ENCODE data around the gene RPTOR.
"Not testable (repeated sequence)": the region's sequence is repeated elsewhere in the genome, so short reads cannot be mapped to it uniquely, and the experiment has no call there.

RPTOR gene

GRCh38 chr17:80694992-80695912 is 150.6 kb downstream of the RPTOR start:
- Histone ChIP-seq H3K36me3 (ENCODE audit: control insufficient read depth, insufficient read depth, low read length) (no peaks in the 10 kb centered on the region), H3K4me1 (ENCODE audit: control insufficient read depth, insufficient read depth, low read length) (no peaks in the 10 kb centered on the region), H3K9me3 (ENCODE audit: control insufficient read depth, low read length) (no peaks in the 10 kb centered on the region), H3K4me3 (ENCODE audit: low read length) (no peak overlapping the region), H3K9ac (ENCODE audit: low read length) (no peak overlapping the region), H3K27me3 (ENCODE audit: control insufficient read depth, insufficient read depth, low read length) (no peaks in the 10 kb centered on the region)

GRCh38 chr17:80695979-80696378 is 151.3 kb downstream of the RPTOR start:
- H3K4me1 ChIP-seq (ENCODE audit: control insufficient read depth, insufficient read depth, low read length): no peaks in the 10 kb centered on the region
- H3K36me3 ChIP-seq (ENCODE audit: control insufficient read depth, insufficient read depth, low read length): no peaks in the 10 kb centered on the region
- H3K9ac ChIP-seq (ENCODE audit: low read length): no peak overlapping the region
- H3K9me3 ChIP-seq (ENCODE audit: control insufficient read depth, low read length): no peaks in the 10 kb centered on the region
- no peaks in the 10 kb centered on the region for H3K27me3 ChIP-seq (ENCODE audit: control insufficient read depth, insufficient read depth, low read length)
- H3K4me3 ChIP-seq (ENCODE audit: low read length): no peak overlapping the region

DNA sequence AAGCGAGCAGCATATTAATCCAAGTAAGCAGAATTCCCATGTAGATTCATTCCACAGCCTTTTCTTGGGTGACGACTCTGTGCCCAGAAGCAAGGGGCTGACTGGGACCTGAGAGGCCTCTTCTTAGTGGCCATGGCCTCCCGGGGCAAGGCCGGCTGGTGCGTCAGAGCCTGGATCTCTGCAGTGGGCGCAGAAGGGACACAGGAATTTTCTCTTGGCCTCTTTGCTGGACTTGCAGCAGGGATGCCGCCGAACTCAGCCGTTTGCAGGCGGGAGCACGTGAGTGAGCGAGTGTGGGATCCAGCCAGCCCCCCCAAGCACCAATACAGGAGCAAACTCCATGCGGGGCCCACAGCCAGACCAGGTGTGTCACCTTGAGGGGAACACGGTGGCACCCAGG is 151.8 kb downstream of the RPTOR start:
- H3K4me3 ChIP-seq (ENCODE audit: low read length): no peak overlapping the region
- no peaks in the 10 kb centered on the region for H3K27me3 ChIP-seq (ENCODE audit: control insufficient read depth, insufficient read depth, low read length)
- no peaks in the 10 kb centered on the region for H3K36me3 ChIP-seq (ENCODE audit: control insufficient read depth, insufficient read depth, low read length)
- no peaks in the 10 kb centered on the region for H3K4me1 ChIP-seq (ENCODE audit: control insufficient read depth, insufficient read depth, low read length)
- no peaks in the 10 kb centered on the region for H3K9me3 ChIP-seq (ENCODE audit: control insufficient read depth, low read length)
- no peak overlapping the region for H3K9ac ChIP-seq (ENCODE audit: low read length)

GRCh38 chr17:80696964-80697363 is 152.3 kb downstream of the RPTOR start:
- H3K36me3 ChIP-seq (ENCODE audit: control insufficient read depth, insufficient read depth, low read length): no peaks in the 10 kb centered on the region
- no peaks in the 10 kb centered on the region for H3K27me3 ChIP-seq (ENCODE audit: control insufficient read depth, insufficient read depth, low read length)
- H3K9me3 ChIP-seq (ENCODE audit: control insufficient read depth, low read length): no peaks in the 10 kb centered on the region
- H3K4me1 ChIP-seq (ENCODE audit: control insufficient read depth, insufficient read depth, low read length): no peaks in the 10 kb centered on the region
- no peak overlapping the region for H3K4me3 ChIP-seq (ENCODE audit: low read length)
- no peak overlapping the region for H3K9ac ChIP-seq (ENCODE audit: low read length)

GRCh38 chr17:80698297-80698696 is 153.7 kb downstream of the RPTOR start:
- Histone ChIP-seq H3K9ac (ENCODE audit: low read length) (no peak overlapping the region), H3K4me3 (ENCODE audit: low read length) (no peak overlapping the region), H3K9me3 (ENCODE audit: control insufficient read depth, low read length) (no peaks in the 10 kb centered on the region), H3K27me3 (ENCODE audit: control insufficient read depth, insufficient read depth, low read length) (no peaks in the 10 kb centered on the region), H3K36me3 (ENCODE audit: control insufficient read depth, insufficient read depth, low read length) (no peaks in the 10 kb centered on the region), H3K4me1 (ENCODE audit: control insufficient read depth, insufficient read depth, low read length) (no peaks in the 10 kb centered on the region)

DNA sequence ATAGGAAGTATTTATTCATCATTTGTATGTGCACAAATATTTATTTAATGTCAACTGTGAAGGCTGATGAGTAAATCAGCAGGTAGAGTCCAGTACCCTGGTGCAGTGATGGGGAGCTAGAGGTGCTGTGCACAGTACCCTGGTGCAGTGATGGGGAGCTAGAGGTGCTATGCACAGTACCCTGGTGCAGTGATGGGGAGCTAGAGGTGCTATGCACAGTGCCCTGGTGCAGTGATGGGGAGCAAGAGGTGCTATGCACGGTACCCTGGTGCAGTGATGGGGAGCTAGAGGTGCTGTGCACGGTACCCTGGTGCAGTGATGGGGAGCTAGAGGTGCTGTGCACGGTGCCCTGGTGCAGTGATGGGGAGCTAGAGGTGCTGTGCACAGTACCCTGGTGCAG is 154.6 kb downstream of the RPTOR start:
- not testable (repeated sequence) for H3K9ac ChIP-seq (ENCODE audit: low read length); H3K4me3 ChIP-seq (ENCODE audit: low read length); H3K36me3 ChIP-seq (ENCODE audit: control insufficient read depth, insufficient read depth, low read length); H3K27me3 ChIP-seq (ENCODE audit: control insufficient read depth, insufficient read depth, low read length); H3K9me3 ChIP-seq (ENCODE audit: control insufficient read depth, low read length); H3K4me1 ChIP-seq (ENCODE audit: control insufficient read depth, insufficient read depth, low read length)

DNA sequence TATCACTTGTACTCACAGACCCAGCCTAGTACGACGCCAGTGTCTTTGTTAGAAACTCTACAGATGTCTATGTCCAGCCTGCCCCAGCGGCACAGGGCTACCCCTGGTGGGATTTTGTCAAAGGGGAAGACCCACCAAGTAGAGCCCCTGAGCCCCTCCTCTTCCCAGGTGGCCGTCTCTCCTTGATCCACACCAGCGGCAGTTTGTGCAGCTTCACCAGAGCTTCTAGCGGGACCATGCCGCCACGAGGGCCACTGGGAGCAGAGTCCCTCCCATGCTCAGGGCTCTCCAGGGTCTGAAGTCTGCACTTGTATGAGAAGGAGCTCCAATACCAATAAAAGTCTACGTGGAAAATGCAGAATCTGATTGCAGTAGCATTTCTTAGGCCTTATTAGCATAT is 157.1 kb downstream of the RPTOR start:
- Histone ChIP-seq H3K9me3 (ENCODE audit: control insufficient read depth, low read length) (no peaks in the 10 kb centered on the region), H3K36me3 (ENCODE audit: control insufficient read depth, insufficient read depth, low read length) (no peaks in the 10 kb centered on the region), H3K27me3 (ENCODE audit: control insufficient read depth, insufficient read depth, low read length) (no peaks in the 10 kb centered on the region), H3K4me1 (ENCODE audit: control insufficient read depth, insufficient read depth, low read length) (no peaks in the 10 kb centered on the region), H3K4me3 (ENCODE audit: low read length) (no peak overlapping the region), H3K9ac (ENCODE audit: low read length) (no peak overlapping the region)

DNA sequence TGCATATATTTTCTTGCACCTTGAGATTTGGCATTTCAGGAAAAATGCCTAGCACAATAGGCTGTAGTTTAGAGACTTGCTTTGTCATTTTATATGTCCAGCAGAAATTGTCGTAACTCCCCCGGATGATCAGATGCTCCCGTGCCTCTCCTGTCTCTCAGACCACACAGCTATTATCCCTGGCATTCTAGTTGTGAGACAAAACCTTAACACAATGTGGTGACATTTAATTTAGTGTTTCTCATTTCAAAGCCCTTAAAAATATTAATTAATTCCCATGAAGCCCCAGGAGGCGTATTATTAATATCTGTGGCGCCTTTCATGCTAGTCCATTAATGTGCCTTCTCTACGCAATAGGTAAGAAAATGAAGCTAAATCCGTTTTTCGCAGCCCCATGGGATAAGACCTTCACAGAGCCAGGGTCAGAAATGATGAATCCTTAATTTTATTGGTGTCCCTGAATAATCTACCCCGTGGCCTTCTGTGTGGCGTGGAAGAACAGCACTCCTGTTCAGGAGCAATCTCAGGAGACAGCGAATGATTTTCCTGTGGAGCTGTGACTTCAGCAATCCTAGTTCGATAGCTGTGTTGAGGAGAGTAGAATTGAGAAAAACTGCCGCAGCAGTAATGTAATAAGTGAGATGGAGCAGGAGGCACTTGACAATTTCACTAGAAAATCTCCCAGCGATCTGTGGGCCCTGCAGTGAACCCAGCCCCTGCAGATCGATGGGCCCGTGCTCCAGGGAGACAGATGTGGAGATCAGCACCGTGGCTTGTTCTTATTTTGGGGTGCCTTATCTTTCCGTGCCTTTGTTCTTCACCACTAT is 157.9 kb downstream of the RPTOR start:
- no peak overlapping the region for H3K9ac ChIP-seq (ENCODE audit: low read length)
- H3K4me3 ChIP-seq (ENCODE audit: low read length): no peak overlapping the region
- H3K9me3 ChIP-seq (ENCODE audit: control insufficient read depth, low read length): no peaks in the 10 kb centered on the region
- H3K4me1 ChIP-seq (ENCODE audit: control insufficient read depth, insufficient read depth, low read length): no peaks in the 10 kb centered on the region
- H3K36me3 ChIP-seq (ENCODE audit: control insufficient read depth, insufficient read depth, low read length): no peaks in the 10 kb centered on the region
- H3K27me3 ChIP-seq (ENCODE audit: control insufficient read depth, insufficient read depth, low read length): no peaks in the 10 kb centered on the region

- H3K9ac ChIP-seq (ENCODE audit: low read length): no peak overlapping the region
- H3K4me3 ChIP-seq (ENCODE audit: low read length): no peak overlapping the region
- H3K36me3 ChIP-seq (ENCODE audit: control insufficient read depth, insufficient read depth, low read length): no peaks in the 10 kb centered on the region
- no peaks in the 10 kb centered on the region for H3K9me3 ChIP-seq (ENCODE audit: control insufficient read depth, low read length)
- H3K27me3 ChIP-seq (ENCODE audit: control insufficient read depth, insufficient read depth, low read length): no peaks in the 10 kb centered on the region
- no peaks in the 10 kb centered on the region for H3K4me1 ChIP-seq (ENCODE audit: control insufficient read depth, insufficient read depth, low read length)
These were observed 158.5 kb downstream of the RPTOR start for GRCh38 chr17:80703142-80703478.

DNA sequence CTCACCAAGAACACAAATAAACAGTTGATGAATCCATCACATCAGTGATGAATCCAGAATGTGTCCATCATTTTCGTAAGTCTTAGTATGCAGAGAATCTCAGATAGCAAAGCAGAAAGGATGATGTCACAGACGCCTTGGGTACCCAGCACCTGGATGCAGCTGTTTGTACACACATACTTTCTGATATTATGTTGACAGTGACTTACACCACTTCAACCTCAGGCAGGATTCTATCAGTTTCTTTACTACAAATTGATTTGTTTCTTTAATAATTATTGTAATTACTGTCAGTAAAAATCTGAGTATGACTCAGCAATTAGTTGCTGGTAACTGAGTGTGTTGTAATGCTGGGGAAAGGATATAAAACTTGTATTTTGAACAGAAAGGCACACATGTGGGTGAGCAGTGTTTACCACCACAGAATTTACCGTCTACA is 159.8 kb downstream of the RPTOR start:
- no peaks in the 10 kb centered on the region for H3K9me3 ChIP-seq (ENCODE audit: control insufficient read depth, low read length)

DNA sequence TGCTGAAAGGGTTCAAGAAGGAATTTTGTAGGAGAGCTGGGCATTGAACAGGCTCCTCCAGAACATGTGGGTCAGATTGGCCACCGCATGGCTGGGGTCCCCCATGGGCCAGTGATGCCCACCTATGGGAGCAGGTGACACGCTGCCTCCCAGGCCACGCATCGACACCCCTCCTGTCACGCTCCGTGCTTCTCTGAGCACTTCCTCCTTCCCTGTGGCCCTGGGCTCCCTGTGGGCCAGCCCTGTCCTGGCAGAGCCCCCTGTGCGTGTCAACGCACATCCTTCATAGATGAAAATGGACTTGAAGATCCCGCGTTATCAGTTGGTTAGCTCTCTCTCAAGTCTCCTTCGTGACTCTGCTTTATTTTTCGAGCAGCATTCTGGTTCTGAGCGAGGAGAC is 160.3 kb downstream of the RPTOR start:
- Histone ChIP-seq H3K9me3 (ENCODE audit: control insufficient read depth, low read length) (no peaks in the 10 kb centered on the region), H3K9ac (ENCODE audit: low read length) (no peak overlapping the region), H3K27me3 (ENCODE audit: control insufficient read depth, insufficient read depth, low read length) (no peaks in the 10 kb centered on the region), H3K4me3 (ENCODE audit: low read length) (no peak overlapping the region), H3K4me1 (ENCODE audit: control insufficient read depth, insufficient read depth, low read length) (no peaks in the 10 kb centered on the region), H3K36me3 (ENCODE audit: control insufficient read depth, insufficient read depth, low read length) (no peaks in the 10 kb centered on the region)

More for the DNA sequence above, 159.8 kb downstream of the RPTOR start:
- H3K9ac ChIP-seq (ENCODE audit: low read length): no peak overlapping the region
- H3K4me3 ChIP-seq (ENCODE audit: low read length): no peak overlapping the region
- H3K4me1 ChIP-seq (ENCODE audit: control insufficient read depth, insufficient read depth, low read length): no peaks in the 10 kb centered on the region
- no peaks in the 10 kb centered on the region for H3K27me3 ChIP-seq (ENCODE audit: control insufficient read depth, insufficient read depth, low read length)
- H3K36me3 ChIP-seq (ENCODE audit: control insufficient read depth, insufficient read depth, low read length): no peaks in the 10 kb centered on the region

GRCh38 chr17:80705988-80706387 is 161.3 kb downstream of the RPTOR start:
- Histone ChIP-seq H3K9ac (ENCODE audit: low read length) (no peak overlapping the region), H3K36me3 (ENCODE audit: control insufficient read depth, insufficient read depth, low read length) (no peaks in the 10 kb centered on the region), H3K4me3 (ENCODE audit: low read length) (no peak overlapping the region), H3K27me3 (ENCODE audit: control insufficient read depth, insufficient read depth, low read length) (no peaks in the 10 kb centered on the region), H3K4me1 (ENCODE audit: control insufficient read depth, insufficient read depth, low read length) (no peaks in the 10 kb centered on the region), H3K9me3 (ENCODE audit: control insufficient read depth, low read length) (no peaks in the 10 kb centered on the region)
